Ishikawa (cell line): ENCODE measurements around the gene BARHL2.

Experiments used
- CEBPB ChIP-seq: IDR thresholded peaks from 2 replicates; pipeline ENCODE4 v1.6.1; 2012
- CREB1 ChIP-seq: IDR thresholded peaks from 2 replicates; pipeline ENCODE4 v1.6.1; 2012; ENCODE audit warnings: low read depth
- EGR1 ChIP-seq: IDR thresholded peaks from 2 replicates; pipeline ENCODE4 v1.6.1; 2012
- EP300 ChIP-seq: IDR thresholded peaks from 2 replicates; pipeline ENCODE4 v1.6.1; 2012; ENCODE audit warnings: borderline replicate concordance
- FOXM1 ChIP-seq: IDR thresholded peaks from 2 replicates; pipeline ENCODE4 v1.6.1; 2012; ENCODE audit warnings: low read depth, borderline replicate concordance
- NFIC ChIP-seq: IDR thresholded peaks from 2 replicates; pipeline ENCODE4 v1.6.1; 2012
- RAD21 ChIP-seq: IDR thresholded peaks from 2 replicates; pipeline ENCODE4 v1.6.1; 2012; ENCODE audit warnings: low read depth
- TAF1 ChIP-seq: IDR thresholded peaks from 2 replicates; pipeline ENCODE4 v1.6.1; 2012; ENCODE audit warnings: low read depth, mild to moderate bottlenecking
- TCF12 ChIP-seq: IDR thresholded peaks from 2 replicates; pipeline ENCODE4 v1.6.1; 2012; ENCODE audit warnings: low read depth
- TEAD4 ChIP-seq: IDR thresholded peaks from 2 replicates; pipeline ENCODE4 v1.6.1; 2012
- YY1 ChIP-seq: IDR thresholded peaks from 2 replicates; pipeline ENCODE4 v1.6.1; 2012; ENCODE audit warnings: low read depth
- ZBTB7A ChIP-seq: IDR thresholded peaks from 2 replicates; pipeline ENCODE4 v1.6.1; 2012; ENCODE audit warnings: low read depth
- TF ChIP-seq, protein P1 (sequence below): IDR thresholded peaks from 2 replicates; pipeline ENCODE4 v1.6.1; 2012; ENCODE audit warnings: low read depth, mild to moderate bottlenecking
- TF ChIP-seq, protein P2 (sequence below): IDR thresholded peaks from 2 replicates; pipeline ENCODE4 v1.6.1; 2012
- TF ChIP-seq, protein P3 (sequence below): IDR thresholded peaks from 2 replicates; pipeline ENCODE4 v1.6.1; 2012

The BARHL2 gene

DNA sequence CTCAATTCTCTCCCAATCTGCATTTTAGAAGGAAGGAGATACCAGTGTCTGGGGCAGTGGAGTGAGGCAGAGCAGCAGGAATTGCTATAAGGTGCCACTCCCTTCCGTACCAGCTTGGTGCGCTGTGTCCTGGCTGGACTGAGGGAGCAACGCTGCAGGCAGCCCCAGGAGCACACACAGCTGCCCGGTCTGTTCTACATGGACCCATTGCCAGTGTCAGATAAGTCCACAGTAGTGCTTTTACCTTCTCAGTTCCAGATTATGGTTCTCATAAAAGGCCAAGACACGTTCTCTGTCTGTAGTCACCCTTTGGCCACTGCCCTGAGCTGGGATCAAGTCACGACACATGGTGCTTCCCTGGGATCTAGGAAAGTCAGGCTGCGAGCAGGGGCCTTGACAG lies 44.1 kb upstream of the BARHL2 start:
- no peak for TF ChIP-seq ZBTB7A
- no peak for TF ChIP-seq TAF1
- TF ChIP-seq EGR1, result no peak
- TF ChIP-seq RAD21, result no peak
- TF ChIP-seq, protein P1, sequence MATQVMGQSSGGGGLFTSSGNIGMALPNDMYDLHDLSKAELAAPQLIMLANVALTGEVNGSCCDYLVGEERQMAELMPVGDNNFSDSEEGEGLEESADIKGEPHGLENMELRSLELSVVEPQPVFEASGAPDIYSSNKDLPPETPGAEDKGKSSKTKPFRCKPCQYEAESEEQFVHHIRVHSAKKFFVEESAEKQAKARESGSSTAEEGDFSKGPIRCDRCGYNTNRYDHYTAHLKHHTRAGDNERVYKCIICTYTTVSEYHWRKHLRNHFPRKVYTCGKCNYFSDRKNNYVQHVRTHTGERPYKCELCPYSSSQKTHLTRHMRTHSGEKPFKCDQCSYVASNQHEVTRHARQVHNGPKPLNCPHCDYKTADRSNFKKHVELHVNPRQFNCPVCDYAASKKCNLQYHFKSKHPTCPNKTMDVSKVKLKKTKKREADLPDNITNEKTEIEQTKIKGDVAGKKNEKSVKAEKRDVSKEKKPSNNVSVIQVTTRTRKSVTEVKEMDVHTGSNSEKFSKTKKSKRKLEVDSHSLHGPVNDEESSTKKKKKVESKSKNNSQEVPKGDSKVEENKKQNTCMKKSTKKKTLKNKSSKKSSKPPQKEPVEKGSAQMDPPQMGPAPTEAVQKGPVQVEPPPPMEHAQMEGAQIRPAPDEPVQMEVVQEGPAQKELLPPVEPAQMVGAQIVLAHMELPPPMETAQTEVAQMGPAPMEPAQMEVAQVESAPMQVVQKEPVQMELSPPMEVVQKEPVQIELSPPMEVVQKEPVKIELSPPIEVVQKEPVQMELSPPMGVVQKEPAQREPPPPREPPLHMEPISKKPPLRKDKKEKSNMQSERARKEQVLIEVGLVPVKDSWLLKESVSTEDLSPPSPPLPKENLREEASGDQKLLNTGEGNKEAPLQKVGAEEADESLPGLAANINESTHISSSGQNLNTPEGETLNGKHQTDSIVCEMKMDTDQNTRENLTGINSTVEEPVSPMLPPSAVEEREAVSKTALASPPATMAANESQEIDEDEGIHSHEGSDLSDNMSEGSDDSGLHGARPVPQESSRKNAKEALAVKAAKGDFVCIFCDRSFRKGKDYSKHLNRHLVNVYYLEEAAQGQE, result no peak
- no peak for TF ChIP-seq EP300
- TF ChIP-seq YY1, result no peak
- TF ChIP-seq CREB1, result no peak
- TF ChIP-seq, protein P2, sequence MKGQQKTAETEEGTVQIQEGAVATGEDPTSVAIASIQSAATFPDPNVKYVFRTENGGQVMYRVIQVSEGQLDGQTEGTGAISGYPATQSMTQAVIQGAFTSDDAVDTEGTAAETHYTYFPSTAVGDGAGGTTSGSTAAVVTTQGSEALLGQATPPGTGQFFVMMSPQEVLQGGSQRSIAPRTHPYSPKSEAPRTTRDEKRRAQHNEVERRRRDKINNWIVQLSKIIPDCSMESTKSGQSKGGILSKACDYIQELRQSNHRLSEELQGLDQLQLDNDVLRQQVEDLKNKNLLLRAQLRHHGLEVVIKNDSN, result no peak
- no peak for TF ChIP-seq TEAD4
- no peak for TF ChIP-seq TCF12
- TF ChIP-seq, protein P3, sequence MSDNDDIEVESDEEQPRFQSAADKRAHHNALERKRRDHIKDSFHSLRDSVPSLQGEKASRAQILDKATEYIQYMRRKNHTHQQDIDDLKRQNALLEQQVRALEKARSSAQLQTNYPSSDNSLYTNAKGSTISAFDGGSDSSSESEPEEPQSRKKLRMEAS, result no peak
- no peak for TF ChIP-seq FOXM1
- no peak for TF ChIP-seq CEBPB

DNA sequence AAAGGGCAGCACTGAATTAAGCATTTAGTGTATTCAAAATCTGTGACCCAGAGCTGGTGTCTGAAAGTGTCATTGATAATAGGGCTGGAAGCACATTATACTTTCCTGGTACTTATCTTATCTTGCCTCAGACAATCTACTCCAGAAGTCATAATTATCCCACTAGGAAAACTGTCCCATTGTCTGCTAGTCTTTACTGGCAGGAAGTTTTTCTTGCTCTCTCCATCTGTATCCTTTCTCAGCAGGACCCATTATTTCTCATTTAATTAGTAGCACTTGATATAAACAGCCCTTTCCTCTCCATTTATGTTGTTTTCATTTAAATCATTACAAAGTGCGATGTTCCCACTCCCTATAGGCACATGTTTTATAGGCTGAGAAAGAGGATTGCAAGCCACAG lies 36.5 kb upstream of the BARHL2 start:
- TF ChIP-seq TCF12 (no peak), EP300 (no peak), NFIC (no peak), RAD21 (no peak), YY1 (no peak), FOXM1 (no peak), CREB1 (no peak), EGR1 (no peak), TEAD4 (no peak), CEBPB (no peak), TAF1 (no peak), ZBTB7A (no peak)
- TF ChIP-seq, protein P1, result no peak
- TF ChIP-seq, protein P2, result no peak
- TF ChIP-seq, protein P3, result no peak

DNA sequence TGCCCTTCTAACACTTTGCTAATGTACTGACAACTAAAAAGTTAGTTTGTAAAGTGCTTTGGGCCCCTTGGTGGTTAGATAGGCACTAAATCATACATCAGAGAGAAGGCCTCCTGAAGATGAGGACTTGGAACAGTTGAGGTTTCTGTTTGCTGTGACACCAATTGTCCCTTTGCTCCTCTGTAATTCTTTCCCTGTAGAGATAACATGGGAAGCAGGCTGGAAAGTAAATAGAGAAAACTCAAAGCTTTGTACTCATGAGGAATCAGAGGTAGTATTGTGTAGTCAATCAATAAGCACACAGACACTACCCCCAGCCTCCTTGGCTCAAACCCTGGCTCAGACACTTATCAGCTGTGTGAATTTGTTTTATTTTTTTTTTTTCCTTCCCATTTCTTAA lies 31.6 kb upstream of the BARHL2 start:
- TF ChIP-seq, protein P3, result no peak
- no peak for TF ChIP-seq CEBPB

DNA sequence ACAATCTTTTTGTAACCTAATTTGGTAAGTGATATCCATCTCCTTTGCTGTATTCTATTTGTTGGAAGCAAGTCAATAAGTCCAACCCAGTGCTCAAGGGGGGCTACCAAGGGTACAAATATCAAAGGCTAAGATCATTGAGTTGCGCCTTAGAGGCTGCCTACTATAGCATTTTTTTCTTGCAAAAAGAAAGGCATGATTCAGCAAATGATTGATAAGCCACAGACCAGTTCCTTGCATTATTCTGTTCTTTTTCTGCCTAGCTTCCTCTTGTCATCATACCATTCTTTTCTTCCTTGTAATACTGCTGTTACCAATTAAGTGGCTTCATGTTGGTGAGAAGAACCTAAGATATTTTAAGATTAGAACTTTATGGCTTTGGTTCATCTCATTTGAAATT lies 29.8 kb upstream of the BARHL2 start:
- TF ChIP-seq CEBPB, result no peak
- TF ChIP-seq YY1, result no peak
- no peak for TF ChIP-seq FOXM1
- no peak for TF ChIP-seq RAD21
- TF ChIP-seq, protein P1, result no peak
- no peak for TF ChIP-seq EGR1
- TF ChIP-seq TAF1, result no peak
- TF ChIP-seq CREB1, result no peak
- TF ChIP-seq, protein P3, result no peak
- no peak for TF ChIP-seq NFIC

DNA sequence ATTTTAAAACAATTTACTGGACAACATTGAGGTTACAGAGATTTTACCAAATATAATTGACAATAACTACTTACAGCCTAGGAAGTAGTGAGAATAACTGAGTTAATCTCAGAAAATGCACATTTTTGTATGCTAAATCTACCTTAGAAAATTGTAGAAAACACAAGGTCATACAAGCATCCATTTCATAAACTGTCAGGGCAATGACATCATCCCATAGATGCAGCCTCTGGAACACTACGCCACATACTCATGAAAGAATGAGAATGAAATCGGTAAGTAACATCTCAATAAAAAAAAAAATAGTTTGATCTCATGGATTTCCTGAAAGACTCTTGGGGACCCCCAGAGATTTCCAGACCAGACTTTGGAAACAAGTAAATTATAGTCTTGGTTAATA lies 28.9 kb upstream of the BARHL2 start:
- no peak for TF ChIP-seq TCF12
- no peak for TF ChIP-seq TEAD4
- TF ChIP-seq YY1, result no peak
- TF ChIP-seq, protein P2, result no peak
- no peak for TF ChIP-seq RAD21
- TF ChIP-seq, protein P1, result no peak
